ENCODE data around the gene CTXN1. TPM values are rescaled to one million over a fixed set of nuclear protein-coding genes. Genes with fewer than 3 reads are reported as not detected.
"Not testable (repeated sequence)": the region's sequence is repeated elsewhere in the genome, so short reads cannot be mapped to it uniquely, and the experiment has no call there.

The CTXN1 gene
- polyA plus RNA-seq, 2 donors = 1.4 to 3.0 TPM

DNA sequence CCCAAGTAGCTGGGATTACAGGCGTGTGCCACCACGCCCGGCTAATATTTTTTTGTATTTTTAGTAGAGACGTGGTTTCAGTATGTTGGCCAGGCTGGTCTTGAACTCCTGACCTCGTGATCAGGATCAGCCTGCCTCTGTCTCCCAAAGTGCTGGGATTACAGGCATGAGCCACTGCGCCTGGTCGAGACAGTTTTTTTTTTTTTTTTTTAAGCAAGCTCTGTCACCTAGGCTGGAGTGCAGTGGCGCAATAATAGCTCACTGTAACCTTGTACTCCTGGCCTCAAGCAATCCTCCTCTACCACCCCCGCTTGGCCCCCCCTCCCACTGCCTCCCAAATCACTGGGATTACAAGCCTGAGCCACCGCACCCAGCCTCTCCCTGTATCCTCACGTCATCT lies 28.6 kb downstream of the CTXN1 start:
- Histone ChIP-seq H3K9me3 (ENCODE audit: control insufficient read depth in 2 of 2, insufficient read depth in 1 of 2, low read depth in 1 of 2, low read length in 1 of 2) (no peaks in the 10 kb centered on the region), H3K27ac (ENCODE audit: low read depth in 2 of 2, low read length in 1 of 2) (peak overlapping the region in 1 of 2 donors; percentile 71), H3K36me3 (ENCODE audit: control insufficient read depth in 2 of 2, insufficient read depth in 2 of 2, low read length in 1 of 2) (peaks cover 0 to 3% of the 10 kb centered on the region in 2 donors), H3K27me3 (ENCODE audit: control insufficient read depth in 1 of 2, insufficient read depth in 2 of 2, low read length in 2 of 2) (no peaks in the 10 kb centered on the region), H3K4me1 (ENCODE audit: control insufficient read depth in 2 of 2, insufficient read depth in 2 of 2, low read length in 1 of 2) (peaks cover 4 to 25% of the 10 kb centered on the region in 2 donors), H3K4me3 (ENCODE audit: low read depth in 1 of 2, low read length in 2 of 2) (no peak overlapping the region)
- WGBS, 2 donors = 64 to 66% methylated on average over 11 of the region's 11 CpGs

DNA sequence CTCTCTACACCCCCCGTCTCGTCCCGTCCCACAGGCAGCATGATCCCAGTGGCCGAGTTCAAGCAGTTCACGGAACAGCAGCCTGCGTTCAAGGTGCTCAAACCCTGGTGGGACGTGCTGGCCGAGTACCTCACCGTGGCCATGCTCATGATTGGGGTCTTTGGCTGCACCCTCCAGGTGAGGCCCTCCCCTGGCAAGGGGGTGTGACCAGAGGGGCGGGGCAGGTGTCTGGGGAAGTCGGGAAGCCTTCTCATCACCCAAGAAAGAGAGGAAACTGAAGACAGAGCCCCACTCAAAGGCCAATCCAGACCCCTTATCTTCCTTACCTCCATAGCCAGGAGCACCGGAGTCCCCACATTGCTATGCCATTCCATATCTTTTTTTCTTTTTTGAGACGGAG lies 30.4 kb downstream of the CTXN1 start:
- H3K36me3 ChIP-seq (ENCODE audit: control insufficient read depth in 2 of 2, insufficient read depth in 2 of 2, low read length in 1 of 2) = peaks cover 0 to 3% of the 10 kb centered on the region in 2 donors
- peaks cover 4 to 20% of the 10 kb centered on the region in 2 donors for H3K4me1 ChIP-seq (ENCODE audit: control insufficient read depth in 2 of 2, insufficient read depth in 2 of 2, low read length in 1 of 2)
- H3K27ac ChIP-seq (ENCODE audit: low read depth in 2 of 2, low read length in 1 of 2) = no peak overlapping the region
- 85 to 90% methylated on average over 13 of the region's 13 CpGs for WGBS, 2 donors
- H3K4me3 ChIP-seq (ENCODE audit: low read depth in 1 of 2, low read length in 2 of 2) = no peak overlapping the region
- H3K9me3 ChIP-seq (ENCODE audit: control insufficient read depth in 2 of 2, insufficient read depth in 1 of 2, low read depth in 1 of 2, low read length in 1 of 2) = no peaks in the 10 kb centered on the region
- H3K27me3 ChIP-seq (ENCODE audit: control insufficient read depth in 1 of 2, insufficient read depth in 2 of 2, low read length in 2 of 2) = no peaks in the 10 kb centered on the region

DNA sequence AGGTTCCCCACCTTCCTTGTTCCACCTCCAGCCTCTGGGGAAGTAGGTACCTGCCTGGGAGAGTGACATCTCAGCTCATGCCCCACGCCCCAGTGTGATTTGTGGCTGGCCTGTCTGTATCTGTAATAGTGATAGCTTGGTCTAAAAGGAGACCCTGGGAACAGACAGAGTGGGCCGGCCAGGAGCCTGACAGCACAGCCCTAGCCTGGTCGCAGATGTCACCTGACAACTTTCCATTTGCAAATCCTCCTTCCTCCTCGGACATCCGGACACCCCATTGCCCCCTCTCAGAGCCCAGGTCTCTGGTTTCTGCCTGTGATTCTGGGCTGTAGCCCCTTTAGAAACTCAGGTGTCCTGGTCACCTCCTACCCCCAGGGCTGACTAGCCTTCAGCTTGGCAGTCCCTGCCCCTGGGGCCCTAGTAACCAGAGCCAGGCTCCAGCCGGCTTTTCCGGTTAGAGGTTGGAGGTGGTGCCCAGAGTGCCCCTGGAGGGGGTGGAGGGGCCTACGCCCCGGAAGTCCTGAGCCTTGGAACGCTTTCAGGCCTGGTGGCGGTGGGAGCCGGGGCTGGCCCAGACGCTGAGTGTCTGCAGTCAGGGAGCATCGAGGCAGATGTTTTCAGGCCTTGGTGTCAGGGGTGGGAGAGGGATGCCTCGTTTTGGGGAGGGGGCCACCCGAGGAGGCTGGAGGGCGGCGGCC lies 31.2 kb downstream of the CTXN1 start:
- 39 to 40% methylated on average over 18 of the region's 18 CpGs for WGBS, 2 donors
- Histone ChIP-seq H3K4me1 (ENCODE audit: control insufficient read depth in 2 of 2, insufficient read depth in 2 of 2, low read length in 1 of 2) (peaks cover 0 to 12% of the 10 kb centered on the region in 2 donors), H3K9me3 (ENCODE audit: control insufficient read depth in 2 of 2, insufficient read depth in 1 of 2, low read depth in 1 of 2, low read length in 1 of 2) (no peaks in the 10 kb centered on the region), H3K4me3 (ENCODE audit: low read depth in 1 of 2, low read length in 2 of 2) (peak overlapping the region in 1 of 2 donors; percentile 11), H3K27me3 (ENCODE audit: control insufficient read depth in 1 of 2, insufficient read depth in 2 of 2, low read length in 2 of 2) (no peaks in the 10 kb centered on the region), H3K27ac (ENCODE audit: low read depth in 2 of 2, low read length in 1 of 2) (peak overlapping the region in 1 of 2 donors; percentile 58), H3K36me3 (ENCODE audit: control insufficient read depth in 2 of 2, insufficient read depth in 2 of 2, low read length in 1 of 2) (no peaks in the 10 kb centered on the region)

DNA sequence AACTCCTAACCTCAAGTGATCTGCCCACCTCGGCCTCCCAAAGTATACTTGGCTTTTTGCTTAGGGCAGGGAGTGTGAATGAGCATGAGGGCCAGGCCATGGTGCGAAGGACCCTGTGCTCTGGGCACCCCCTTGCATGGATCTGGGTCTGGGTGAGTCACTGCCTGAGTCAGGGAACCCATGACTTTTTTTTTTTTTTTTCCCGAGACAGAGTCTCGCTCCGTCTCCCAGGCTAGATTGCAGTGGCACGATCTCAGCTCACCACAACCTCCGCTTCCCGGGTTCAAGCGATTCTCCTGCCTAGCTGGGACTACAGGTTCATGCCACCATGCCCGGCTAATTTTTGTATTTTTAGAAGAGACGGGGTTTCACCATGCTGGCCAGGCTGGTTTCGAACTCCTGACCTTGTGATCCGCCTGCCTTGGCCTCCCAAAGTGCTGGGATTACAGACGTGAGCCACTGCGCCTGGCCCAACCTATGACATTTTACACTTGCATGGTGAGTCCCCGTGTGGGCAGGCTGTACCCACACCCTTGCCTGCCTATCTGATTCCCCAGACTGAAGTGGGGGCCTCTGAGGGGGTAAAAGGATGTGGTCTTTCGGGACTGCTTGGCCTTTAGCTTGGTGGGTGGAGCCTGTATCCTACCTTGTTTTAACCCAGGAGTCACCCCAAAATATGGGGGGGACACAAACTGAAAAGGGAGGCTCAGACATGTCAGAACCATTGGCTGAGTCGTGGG lies 32.4 kb downstream of the CTXN1 start:
- 85 to 86% methylated on average over 18 of the region's 18 CpGs for WGBS, 2 donors
- H3K27me3 ChIP-seq (ENCODE audit: control insufficient read depth in 1 of 2, insufficient read depth in 2 of 2, low read length in 2 of 2) = not testable (repeated sequence)

DNA sequence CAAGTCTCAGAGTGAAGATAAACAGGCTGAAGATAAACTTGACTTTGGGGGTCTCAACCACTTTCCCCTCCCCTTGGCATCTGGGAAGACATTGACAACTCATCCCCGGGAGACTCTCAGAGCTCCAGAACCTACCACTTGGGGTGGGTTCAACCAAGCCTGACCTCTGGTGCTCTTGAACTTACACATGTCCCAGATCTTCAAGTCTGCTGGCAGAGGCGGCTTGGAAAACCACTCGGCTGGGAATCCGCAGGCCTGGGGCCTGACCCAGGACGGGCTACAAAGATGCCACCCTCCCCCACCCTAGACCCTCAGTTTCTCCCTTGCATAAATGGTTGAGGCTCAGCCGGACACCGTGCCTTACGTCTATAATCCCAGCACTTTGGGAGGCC lies 37.1 kb downstream of the CTXN1 start:
- H3K36me3 ChIP-seq (ENCODE audit: control insufficient read depth in 2 of 2, insufficient read depth in 2 of 2, low read length in 1 of 2) = no peaks in the 10 kb centered on the region
- H3K27me3 ChIP-seq (ENCODE audit: control insufficient read depth in 1 of 2, insufficient read depth in 2 of 2, low read length in 2 of 2) = no peaks in the 10 kb centered on the region
- peak overlapping the region; percentile 56 to 65 for H3K4me3 ChIP-seq (ENCODE audit: low read depth in 1 of 2, low read length in 2 of 2)
- 62 to 74% methylated on average over 8 of the region's 8 CpGs for WGBS, 2 donors
- H3K27ac ChIP-seq (ENCODE audit: low read depth in 2 of 2, low read length in 1 of 2) = peak overlapping the region in 1 of 2 donors; percentile 58
- no peaks in the 10 kb centered on the region for H3K9me3 ChIP-seq (ENCODE audit: control insufficient read depth in 2 of 2, insufficient read depth in 1 of 2, low read depth in 1 of 2, low read length in 1 of 2)
- peaks cover 0 to 3% of the 10 kb centered on the region in 2 donors for H3K4me1 ChIP-seq (ENCODE audit: control insufficient read depth in 2 of 2, insufficient read depth in 2 of 2, low read length in 1 of 2)

More for the DNA sequence above, 32.4 kb downstream of the CTXN1 start:
- peaks cover 0 to 12% of the 10 kb centered on the region in 2 donors for H3K4me1 ChIP-seq (ENCODE audit: control insufficient read depth in 2 of 2, insufficient read depth in 2 of 2, low read length in 1 of 2)
- not testable (repeated sequence) for H3K4me3 ChIP-seq (ENCODE audit: low read depth in 1 of 2, low read length in 2 of 2); H3K9me3 ChIP-seq (ENCODE audit: control insufficient read depth in 2 of 2, insufficient read depth in 1 of 2, low read depth in 1 of 2, low read length in 1 of 2); H3K27ac ChIP-seq (ENCODE audit: low read depth in 2 of 2, low read length in 1 of 2); H3K36me3 ChIP-seq (ENCODE audit: control insufficient read depth in 2 of 2, insufficient read depth in 2 of 2, low read length in 1 of 2)

DNA sequence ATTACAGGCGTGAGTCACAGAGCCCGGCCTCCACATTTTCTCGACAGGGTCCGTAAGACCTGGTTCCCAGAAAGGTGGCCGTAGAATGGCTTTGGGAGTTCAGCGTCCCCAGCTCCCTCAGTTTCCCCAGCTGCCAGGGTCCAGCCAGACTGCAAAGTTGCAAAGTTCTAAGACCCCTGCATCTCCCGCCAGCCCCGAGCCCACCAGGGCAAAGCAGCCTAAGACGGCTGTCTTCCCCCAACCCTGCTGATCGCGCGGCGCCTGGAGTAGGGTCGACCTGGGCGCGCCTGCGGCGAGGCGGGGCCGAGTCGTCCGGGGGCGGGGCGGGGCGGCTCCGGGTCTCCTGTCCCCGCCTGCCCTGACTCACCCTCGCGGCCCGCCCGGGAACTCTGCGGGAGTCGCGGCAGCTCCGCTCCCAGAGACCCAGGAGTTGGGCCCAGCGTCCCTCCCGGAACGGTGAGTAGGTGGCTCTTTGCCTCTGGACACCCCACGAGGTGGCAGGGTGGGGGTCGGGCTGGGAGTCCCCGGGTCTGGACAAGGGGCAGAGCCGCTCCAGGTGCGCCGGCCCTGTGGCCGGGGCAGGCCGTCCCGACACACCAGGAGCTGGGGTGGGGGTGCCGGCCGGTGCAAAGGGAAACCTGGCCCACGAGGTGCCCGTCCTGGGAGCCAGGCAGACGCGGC lies 37.6 kb downstream of the CTXN1 start, which contains the start of gene LRRC8E:
LRRC8E (plus strand) TSS at position 366 of the 681 bp plus-strand sequence. CDS start 7,094 bp downstream, outside the sequence.
- Histone ChIP-seq H3K27me3 (ENCODE audit: control insufficient read depth in 1 of 2, insufficient read depth in 2 of 2, low read length in 2 of 2) (no peaks in the 10 kb centered on the region), H3K4me1 (ENCODE audit: control insufficient read depth in 2 of 2, insufficient read depth in 2 of 2, low read length in 1 of 2) (peaks cover 0 to 3% of the 10 kb centered on the region in 2 donors), H3K27ac (ENCODE audit: low read depth in 2 of 2, low read length in 1 of 2) (peak within 1 kb of the TSS in 1 of 2 donors; percentile 58), H3K36me3 (ENCODE audit: control insufficient read depth in 2 of 2, insufficient read depth in 2 of 2, low read length in 1 of 2) (no peaks in the 10 kb centered on the region), H3K4me3 (ENCODE audit: low read depth in 1 of 2, low read length in 2 of 2) (peak within 1 kb of the TSS; percentile 56 to 65), H3K9me3 (ENCODE audit: control insufficient read depth in 2 of 2, insufficient read depth in 1 of 2, low read depth in 1 of 2, low read length in 1 of 2) (no peaks in the 10 kb centered on the region)
- WGBS, 2 donors = 8 to 9% methylated on average over 42 to 53 of the region's 53 CpGs

DNA sequence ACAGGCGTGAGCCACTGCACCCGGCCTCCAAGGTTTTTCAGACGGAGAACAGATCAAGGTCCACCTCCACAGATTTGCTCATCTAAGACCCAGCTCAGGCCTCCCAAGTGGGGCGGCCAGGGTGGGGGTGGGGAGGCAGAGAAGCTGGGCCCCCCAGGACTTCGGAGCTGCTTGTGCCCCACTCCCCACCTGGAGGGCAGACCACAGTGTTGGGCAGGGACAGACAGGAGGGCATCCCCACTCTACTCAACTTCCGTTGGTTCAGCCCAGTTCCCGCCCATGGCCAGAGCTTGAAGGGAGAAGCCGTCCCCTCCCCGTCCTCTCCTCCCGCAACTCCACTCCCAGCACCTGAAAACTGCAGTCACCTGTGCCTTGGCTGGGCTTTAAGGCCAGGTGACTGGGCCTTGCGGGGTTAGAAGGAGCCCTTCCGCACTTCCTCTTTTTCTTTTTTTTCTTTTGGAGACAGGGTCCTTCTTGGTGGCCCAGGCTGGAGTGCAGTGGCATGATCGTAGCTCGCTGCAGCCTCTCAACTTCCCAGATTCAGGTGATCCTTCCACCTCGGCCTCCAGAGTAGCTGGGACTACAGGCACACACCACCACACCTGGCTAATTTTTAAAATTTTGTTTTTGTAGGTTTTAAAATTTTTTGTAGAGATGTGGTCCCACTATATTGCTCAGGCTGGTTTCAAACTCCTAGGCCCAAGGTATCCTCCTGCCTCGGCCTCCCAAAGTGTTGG lies 38.4 kb downstream of the CTXN1 start:
- H3K9me3 ChIP-seq (ENCODE audit: control insufficient read depth in 2 of 2, insufficient read depth in 1 of 2, low read depth in 1 of 2, low read length in 1 of 2) = no peaks in the 10 kb centered on the region
- H3K4me3 ChIP-seq (ENCODE audit: low read depth in 1 of 2, low read length in 2 of 2) = peak overlapping the region in 1 of 2 donors; percentile 65
- H3K4me1 ChIP-seq (ENCODE audit: control insufficient read depth in 2 of 2, insufficient read depth in 2 of 2, low read length in 1 of 2) = peaks cover 0 to 3% of the 10 kb centered on the region in 2 donors
- WGBS, 2 donors = 79 to 88% methylated on average over 16 of the region's 16 CpGs
- no peak overlapping the region for H3K27ac ChIP-seq (ENCODE audit: low read depth in 2 of 2, low read length in 1 of 2)
- H3K27me3 ChIP-seq (ENCODE audit: control insufficient read depth in 1 of 2, insufficient read depth in 2 of 2, low read length in 2 of 2) = no peaks in the 10 kb centered on the region
- H3K36me3 ChIP-seq (ENCODE audit: control insufficient read depth in 2 of 2, insufficient read depth in 2 of 2, low read length in 1 of 2) = no peaks in the 10 kb centered on the region

DNA sequence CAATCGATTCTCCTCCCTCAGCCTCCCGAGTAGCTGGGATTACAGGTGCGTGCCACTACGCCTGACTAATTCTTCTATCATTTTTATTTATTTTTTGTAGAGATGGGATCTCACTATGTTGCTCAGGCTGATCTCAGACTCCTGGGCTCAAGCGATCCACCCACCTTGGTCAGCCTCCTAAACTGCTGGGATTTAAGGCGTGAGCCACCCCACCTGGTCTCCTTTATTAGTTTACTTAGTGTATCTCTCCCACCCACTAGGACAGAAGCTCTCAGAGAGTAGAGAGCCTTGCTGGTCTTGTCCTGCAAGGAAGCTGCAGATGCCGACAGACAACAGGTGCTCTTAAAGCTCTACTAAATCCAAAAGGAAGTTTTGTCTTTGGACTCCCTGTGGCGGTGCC lies 40.1 kb downstream of the CTXN1 start:
- H3K27ac ChIP-seq (ENCODE audit: low read depth in 2 of 2, low read length in 1 of 2) = no peak overlapping the region
- H3K4me1 ChIP-seq (ENCODE audit: control insufficient read depth in 2 of 2, insufficient read depth in 2 of 2, low read length in 1 of 2) = peaks cover 0 to 3% of the 10 kb centered on the region in 2 donors
- H3K36me3 ChIP-seq (ENCODE audit: control insufficient read depth in 2 of 2, insufficient read depth in 2 of 2, low read length in 1 of 2) = no peaks in the 10 kb centered on the region
- no peak overlapping the region for H3K4me3 ChIP-seq (ENCODE audit: low read depth in 1 of 2, low read length in 2 of 2)
- H3K27me3 ChIP-seq (ENCODE audit: control insufficient read depth in 1 of 2, insufficient read depth in 2 of 2, low read length in 2 of 2) = no peaks in the 10 kb centered on the region
- WGBS, 2 donors = 86 to 89% methylated on average over 8 of the region's 8 CpGs
- H3K9me3 ChIP-seq (ENCODE audit: control insufficient read depth in 2 of 2, insufficient read depth in 1 of 2, low read depth in 1 of 2, low read length in 1 of 2) = no peaks in the 10 kb centered on the region
